Heart right ventricle (tissue), 16 donors: ENCODE data around the gene COMMD6. TPM values are rescaled to one million over a fixed set of nuclear protein-coding genes. Genes with fewer than 3 reads are reported as not detected.

Experiments
- ATAC-seq, 8 donors: fragments of 200-7000 bp; cut with Tn5 transposase; one replicate each; pipeline ENCODE4 v1.9.1; 2020; ENCODE audit warnings: mild to moderate bottlenecking in 8 of 8, moderate library complexity in 8 of 8, moderate number of reproducible peaks in 1 of 8
- DNase-seq, 2 donors: peaks; one replicate each; pipeline ENCODE4 v3.0.0-alpha.2; 2020
- H3K27ac ChIP-seq, 10 donors: fragments of 200-600 bp; sonication (generic) in 2 of 10; one replicate each; pipeline versions ENCODE4 v1.5.0 to v1.8.0; 2020 to 2022; ENCODE audit warnings: mild to moderate bottlenecking in 3 of 10
- H3K27me3 ChIP-seq, 7 donors: fragments of 200-600 bp; one replicate each; pipeline ENCODE4 v1.8.0; 2021 to 2022; ENCODE audit warnings: mild to moderate bottlenecking in 2 of 7
- H3K36me3 ChIP-seq, 9 donors: fragments of 200-600 bp; sonication (generic) in 1 of 9; one replicate each; pipeline versions ENCODE4 v1.5.0 to v1.8.0; 2020 to 2022; ENCODE audit warnings: mild to moderate bottlenecking in 2 of 9
- H3K4me1 ChIP-seq, 9 donors: fragments of 200-600 bp; sonication (generic) in 1 of 9; one replicate each; pipeline versions ENCODE4 v1.5.0 to v1.8.0; 2020 to 2022; ENCODE audit warnings: mild to moderate bottlenecking in 4 of 9
- H3K4me3 ChIP-seq, 10 donors: fragments of 200-600 bp; sonication (generic) in 2 of 10; one replicate each; pipeline versions ENCODE4 v1.5.0 to v1.8.0; 2020 to 2022; ENCODE audit warnings: mild to moderate bottlenecking in 7 of 10, moderate library complexity in 2 of 10
- H3K9me3 ChIP-seq, 11 donors: fragments of 200-600 bp in 10 of 11; sonication (generic) in 2 of 11; one replicate each; pipeline versions ENCODE4 v1.5.0 to v1.8.0; 2013 to 2022; ENCODE audit warnings: mild to moderate bottlenecking in 2 of 11, control low read depth in 1 of 11, moderate library complexity in 1 of 11
- CTCF ChIP-seq, 9 donors: fragments of 200-600 bp; sonication (generic) in 2 of 9; IDR thresholded peaks; one replicate each; pipeline versions ENCODE4 v1.5.0 to v1.8.0; 2021 to 2022; ENCODE audit warnings: antibody characterized with exemption in 9 of 9, mild to moderate bottlenecking in 5 of 9, moderate library complexity in 1 of 9
- whole genome bisulfite sequencing, 2 donors: extraction: QIAGEN DNeasy Blood & Tissue Kit; methylation state at CpG; one replicate each; pipeline ENCODE4 v1.1.7; 2013; ENCODE audit warnings: inconsistent platforms in 1 of 2; 5-methylcytosine and 5-hydroxymethylcytosine counted together
- intact Hi-C, 10 donors: fragments of 100-400 bp; cut with DNase I; formaldehyde crosslinking; loops; one replicate each; pipeline versions ENCODE4 v1.11.1 to v1.14.2; 2022
- polyA plus RNA-seq, 2 donors: library from polyadenylated mRNA; stranded (reverse); fragments of 200-250 nt; gene quantifications; one replicate each; pipeline ENCODE4 v1.2.3, GENCODE V29; 2013
- total RNA-seq, 10 donors: library from RNA; stranded (reverse); fragmentation: NEBNext Ultra II Directional in 3 of 10; extraction: Animal tissue kit (Norgen Biotek cat#: 25700) in 3 of 10; gene quantifications; one replicate each; pipeline versions ENCODE4 v1.2.1 to v1.2.4, GENCODE V29; 2021 to 2023
- donor health status: Arrhythmogenic right ventricular cardiomyopathy.
- donor health status: ischemic (EF 13 %, LVEDD 7.1; RV severe dilation, severe dysfunction).
- donor health status: healthy with polysubstance abuse.
- donor health status: DM: no; HTN: yes; CAD: no.
- donor health status: DM: no; HTN: no; CAD: no.
- donor health status: ischemic (EF 25% LVEDD 6.9; RV normal size, moderate dysfunction).
- donor health status: ischemic (EF 25% LVEDD 5.7; RV mildly dilated, moderate dysfunction).
- donor health status: healthy.
- donor health status: DM: yes; HTN: yes; CAD: no.
- donor health status: Ischemic cardiomyopathy.
- donor health status: ischemic (EF 35%, LVEDD 5.7; RV mildly dilated, moderate dysfunction).
- donor health status: nonischemic (EF 11% LVEDD 7.7; RV severe dilation, severe dysfunction).
- donor health status: DM: yes; HTN: yes; CAD: no.
- donor health status: PGD.
- donor health status: ischemic (EF 29% LVEDD 5.4; RV normal size, mild dysfunction).
- donor health status: nonischemic (EF 23%, LVEDD 6.1; RV moderate dilation, normal function).

COMMD6 gene
- total and polyA plus RNA-seq, 12 donors = 66.4 to 138 (median 122) TPM

- Histone ChIP-seq H3K27me3 (peaks cover 0 to 5% (median 0%) of the 10 kb centered on the region in 7 donors), H3K9me3 (no peaks in the 10 kb centered on the region), H3K27ac (no peak overlapping the region), H3K4me3 (no peak overlapping the region), H3K4me1 (peaks cover 0 to 11% (median 0%) of the 10 kb centered on the region in 9 donors), H3K36me3 (no peaks in the 10 kb centered on the region)
- DNase-seq (no peak), ATAC-seq (no peak)
- no peak for TF ChIP-seq CTCF (IDR thresholded peaks at IDR 0.05)
- intact Hi-C loops = loop anchor here in 4 of 10 donors (5.0 to 10.0 kb wide), 4 partner anchors 45 to 185 kb away; partner anchors contain the start of genes COMMD6 (in 1 of the 4) and UCHL3 (in 1 of the 4)
- WGBS, 2 donors = 63 to 76% methylated on average over 10 of the region's 10 CpGs
Measured at GRCh38 chr13:75489502-75490263, 48.0 kb downstream of the COMMD6 start.

GRCh38 chr13:75486146-75487062 lies 51.2 kb downstream of the COMMD6 start:
- TF ChIP-seq CTCF (IDR thresholded peaks at IDR 0.05) = no peak
- no peak for DNase-seq
- Histone ChIP-seq H3K36me3 (no peaks in the 10 kb centered on the region), H3K4me1 (peaks cover 0 to 18% (median 0%) of the 10 kb centered on the region in 9 donors), H3K27me3 (peaks cover 0 to 12% (median 0%) of the 10 kb centered on the region in 7 donors), H3K9me3 (no peaks in the 10 kb centered on the region), H3K27ac (no peak overlapping the region), H3K4me3 (no peak overlapping the region)
- 60 to 84% methylated on average over 5 of the region's 5 CpGs for WGBS, 2 donors
- ATAC-seq = no peak
- intact Hi-C loops = loop anchor here in 3 of 10 donors (5.0 to 10.0 kb wide), 3 partner anchors 48 to 182 kb away; partner anchors contain the start of genes COMMD6 (in 1 of the 3) and UCHL3 (in 1 of the 3)

GRCh38 chr13:75485286-75486062 lies 52.2 kb downstream of the COMMD6 start:
- DNase-seq (no peak), ATAC-seq (no peak)
- Histone ChIP-seq H3K36me3 (no peaks in the 10 kb centered on the region), H3K27ac (no peak overlapping the region), H3K4me3 (no peak overlapping the region), H3K4me1 (peaks cover 0 to 19% (median 0%) of the 10 kb centered on the region in 9 donors), H3K9me3 (no peaks in the 10 kb centered on the region), H3K27me3 (peaks cover 0 to 22% (median 0%) of the 10 kb centered on the region in 7 donors)
- intact Hi-C loops = loop anchor here in 3 of 10 donors (5.0 to 10.0 kb wide), 3 partner anchors 49 to 181 kb away; partner anchors contain the start of genes COMMD6 (in 1 of the 3) and UCHL3 (in 1 of the 3)
- 93 to 98% methylated on average over 1 of the region's 1 CpG for WGBS, 2 donors
- TF ChIP-seq CTCF (IDR thresholded peaks at IDR 0.05) = no peak
